Stimulated activated naive CD8-positive, alpha-beta T cell treated with anti-CD3 and anti-CD28 coated beads, Interleukin-15, amount 100 ng/mL, for 72 hours (primary cell): ENCODE results near the gene ERFL.
"Not testable (repeated sequence)": the region's sequence is repeated elsewhere in the genome, so short reads cannot be mapped to it uniquely, and the experiment has no call there.

Experiments used
- ATAC-seq: fragments of 150-1000 bp; cut with Tn5 transposase; 2 replicates; pipeline ENCODE4 v1.10.0; 2021; ENCODE audit warnings: mild to moderate bottlenecking, moderate library complexity
- DNase-seq, 2 donors: peaks; one replicate each; pipeline ENCODE4 v3.0.0; 2021 to 2022
- H3K27ac Mint-ChIP-seq, 2 donors: one replicate each; pipeline ENCODE4 v1.8.0; 2022; ENCODE audit warnings: mild to moderate bottlenecking in 2 of 2, mixed read lengths in 2 of 2, moderate library complexity in 2 of 2
- H3K27me3 Mint-ChIP-seq: one replicate; pipeline ENCODE4 v1.8.0; 2022; ENCODE audit warnings: mixed read lengths
- H3K4me1 Mint-ChIP-seq: one replicate; pipeline ENCODE4 v1.8.0; 2022; ENCODE audit warnings: mild to moderate bottlenecking, mixed read lengths
- H3K4me3 Mint-ChIP-seq, 2 donors: one replicate each; pipeline ENCODE4 v1.8.0; 2022; ENCODE audit warnings: mild to moderate bottlenecking in 2 of 2, mixed read lengths in 2 of 2, moderate library complexity in 1 of 2
- H3K9me3 Mint-ChIP-seq, 2 donors: one replicate each; pipeline ENCODE4 v1.8.0; 2022; ENCODE audit warnings: mixed read lengths in 2 of 2

Gene ERFL

DNA sequence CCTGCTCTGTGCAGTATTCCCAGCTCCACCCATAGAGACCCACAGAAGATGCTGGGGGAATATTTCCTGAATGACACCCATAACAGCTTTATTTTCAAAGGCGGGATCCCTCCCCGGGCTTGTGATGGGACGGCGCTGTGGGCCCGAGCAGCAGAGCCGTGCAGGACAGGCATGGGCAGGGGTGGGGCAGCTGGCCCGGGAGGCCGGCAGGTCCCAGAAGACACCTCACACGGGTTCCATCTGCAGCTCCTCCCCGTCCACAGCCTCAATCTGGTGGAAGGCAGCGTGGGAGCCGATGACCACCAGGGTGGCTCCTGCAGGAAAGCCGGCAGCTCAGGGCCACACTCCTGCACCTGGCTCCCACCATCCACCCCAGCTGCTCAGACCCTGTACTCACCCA, 28.4 kb upstream of the ERFL start:
- Mint-ChIP-seq H3K9me3 (no peaks in the 10 kb centered on the region), H3K27ac (no peak overlapping the region), H3K27me3 (no peaks in the 10 kb centered on the region), H3K4me3 (no peak overlapping the region), H3K4me1 (peaks cover 47% of the 10 kb centered on the region)
- DNase-seq (no peak), ATAC-seq (no peak)

DNA sequence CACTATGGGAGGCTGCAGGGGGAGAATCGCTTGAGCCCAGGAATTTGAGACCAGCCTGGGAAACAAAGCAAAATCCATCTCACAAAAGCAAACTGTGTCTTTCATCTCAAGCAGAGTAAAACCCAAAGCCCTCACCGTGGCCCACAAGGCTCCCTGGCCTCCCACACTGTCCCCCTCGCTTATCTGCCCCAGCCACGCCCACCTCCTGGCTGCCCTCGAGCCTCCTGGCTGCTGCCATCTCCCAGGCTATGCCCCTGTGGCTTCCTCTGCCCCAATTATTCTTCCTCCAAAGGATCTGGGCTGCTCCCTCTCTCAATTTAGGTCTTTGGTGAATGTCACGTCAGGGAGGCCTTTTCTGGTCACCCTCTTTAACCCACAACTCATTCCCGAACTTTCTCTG, 27.3 kb upstream of the ERFL start:
- Mint-ChIP-seq H3K27ac (no peak overlapping the region), H3K9me3 (no peaks in the 10 kb centered on the region), H3K4me3 (no peak overlapping the region), H3K4me1 (peaks cover 55% of the 10 kb centered on the region), H3K27me3 (no peaks in the 10 kb centered on the region)
- no peak for ATAC-seq
- DNase-seq: no peak

GRCh38 chr19:41951686-41952172, 23.5 kb upstream of the ERFL start:
- H3K4me1 Mint-ChIP-seq: peaks cover 56% of the 10 kb centered on the region
- DNase-seq (peak; percentile 83 to 87), ATAC-seq (peak; percentile 89)
- H3K27me3 Mint-ChIP-seq: no peaks in the 10 kb centered on the region
- H3K4me3 Mint-ChIP-seq: peak overlapping the region; percentile 70 to 82
- H3K9me3 Mint-ChIP-seq: no peaks in the 10 kb centered on the region
- H3K27ac Mint-ChIP-seq: peak overlapping the region; percentile 90 to 92

DNA sequence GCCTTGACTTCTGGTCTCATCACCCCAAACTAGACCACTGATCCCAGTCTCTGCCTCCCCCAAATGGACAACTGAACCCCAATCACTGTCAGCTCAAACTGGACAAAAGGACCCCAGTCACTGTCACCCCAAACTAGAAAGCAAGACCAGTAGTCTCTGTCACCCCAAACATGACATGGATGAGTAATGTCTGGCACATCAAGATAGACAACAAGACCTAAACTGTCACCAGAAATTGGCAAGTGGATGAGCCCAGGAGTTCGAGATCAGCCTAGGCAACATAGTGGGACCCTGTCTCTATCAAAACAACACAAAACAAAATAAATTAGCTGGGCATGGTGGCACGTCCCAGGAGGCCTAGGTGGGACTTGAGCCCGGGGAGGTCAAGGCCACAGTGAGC, 18.8 kb upstream of the ERFL start:
- no peak for DNase-seq
- Mint-ChIP-seq H3K9me3 (no peaks in the 10 kb centered on the region), H3K4me1 (peaks cover 81% of the 10 kb centered on the region), H3K27ac (peak overlapping the region; percentile 20 to 81), H3K4me3 (peak overlapping the region; percentile 10 to 36), H3K27me3 (peaks cover 11% of the 10 kb centered on the region)
- ATAC-seq: no peak

GRCh38 chr19:41945135-41945766, 17.0 kb upstream of the ERFL start:
- H3K4me3 Mint-ChIP-seq: peak overlapping the region; percentile 69 to 73
- peaks cover 77% of the 10 kb centered on the region for H3K4me1 Mint-ChIP-seq
- no peaks in the 10 kb centered on the region for H3K9me3 Mint-ChIP-seq
- DNase-seq: peak; percentile 89 to 93
- peak overlapping the region; percentile 90 to 98 for H3K27ac Mint-ChIP-seq
- peak; percentile 98 for ATAC-seq
- peaks cover 11% of the 10 kb centered on the region for H3K27me3 Mint-ChIP-seq

- H3K27ac Mint-ChIP-seq: peak overlapping the region; percentile 34 to 69
- no peak for ATAC-seq
- H3K4me1 Mint-ChIP-seq: peaks cover 77% of the 10 kb centered on the region
- peak overlapping the region; percentile 69 to 73 for H3K4me3 Mint-ChIP-seq
- peaks cover 11% of the 10 kb centered on the region for H3K27me3 Mint-ChIP-seq
- DNase-seq: no peak
- no peaks in the 10 kb centered on the region for H3K9me3 Mint-ChIP-seq
These were observed 16.1 kb upstream of the ERFL start for GRCh38 chr19:41944336-41944735.

DNA sequence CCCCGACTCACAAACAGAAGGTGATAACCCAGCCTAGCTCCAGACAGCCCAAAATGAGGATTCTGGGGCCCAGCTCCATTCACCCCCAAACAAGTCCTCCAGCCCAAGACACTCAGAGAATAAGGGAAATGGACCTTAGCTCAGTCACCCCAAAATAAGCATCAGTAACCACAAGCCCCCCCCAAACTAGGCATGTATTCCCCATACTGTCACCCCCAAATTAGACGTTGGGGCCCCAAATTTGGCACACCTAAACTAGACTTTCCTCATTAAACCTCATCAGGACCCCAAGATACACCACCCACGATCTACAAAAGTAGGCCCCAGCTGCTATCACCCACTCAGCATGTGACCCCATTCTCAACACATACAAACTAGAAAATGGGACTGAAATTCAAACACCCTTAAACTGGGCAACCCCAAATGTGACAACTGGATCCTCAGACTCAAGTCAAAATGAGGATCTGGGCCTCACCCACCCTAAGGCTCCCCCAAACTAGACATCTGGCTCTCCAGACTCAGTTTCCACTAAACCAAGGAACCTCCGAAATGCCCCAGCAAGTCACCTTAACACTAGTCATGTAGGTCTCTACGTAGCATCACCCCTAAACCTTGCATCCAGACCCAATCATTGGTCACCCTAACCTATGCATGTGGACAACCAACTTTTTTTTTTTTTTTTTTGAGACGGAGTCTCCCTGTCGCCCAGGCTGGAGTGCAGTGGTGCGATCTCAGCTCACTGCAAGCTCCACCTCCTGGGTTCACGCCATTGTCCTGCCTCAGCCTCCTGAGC, 13.4 kb upstream of the ERFL start:
- no peak for DNase-seq
- Mint-ChIP-seq H3K9me3 (no peaks in the 10 kb centered on the region), H3K4me3 (peak overlapping the region; percentile 83 to 91), H3K4me1 (peaks cover 65% of the 10 kb centered on the region), H3K27me3 (peaks cover 14% of the 10 kb centered on the region), H3K27ac (peak overlapping the region in 1 of 2 donors; percentile 57)
- no peak for ATAC-seq

DNA sequence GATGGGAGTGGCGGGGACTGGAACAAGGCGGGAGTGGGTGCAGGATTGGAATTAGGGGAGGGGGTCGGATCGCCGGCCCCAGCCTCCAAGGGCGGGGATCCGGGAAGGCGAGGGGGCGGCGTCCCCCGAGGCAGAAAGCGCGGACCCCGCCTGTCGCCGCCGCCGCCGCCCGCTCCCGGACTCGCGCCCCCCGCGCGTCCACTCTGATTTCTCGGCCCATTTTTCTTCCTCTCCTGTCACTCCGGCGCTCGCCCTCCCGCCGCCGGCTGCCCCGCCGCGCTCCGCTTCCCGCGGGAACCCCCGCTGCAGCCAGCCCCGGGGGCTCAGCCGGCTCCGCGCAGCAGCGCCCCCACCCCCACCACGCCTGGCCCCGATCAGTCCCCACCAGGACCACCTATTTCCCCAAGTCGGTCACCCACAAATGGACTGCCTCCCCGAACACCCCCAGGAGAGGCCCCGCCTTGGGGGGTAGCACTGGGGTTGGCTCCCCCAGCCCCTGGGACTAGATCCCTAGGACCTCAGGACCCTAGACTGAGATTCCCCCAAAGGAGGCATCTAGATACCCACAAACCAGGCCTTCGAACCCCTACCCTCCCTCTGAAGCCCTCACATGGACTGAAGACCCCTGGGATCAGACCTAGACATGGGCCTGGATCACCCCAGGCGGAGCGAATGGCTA, 12.6 kb upstream of the ERFL start:
- Mint-ChIP-seq H3K4me3 (peak overlapping the region; percentile 91), H3K27ac (peak overlapping the region; percentile 97 to 98), H3K4me1 (peaks cover 63% of the 10 kb centered on the region), H3K9me3 (no peaks in the 10 kb centered on the region), H3K27me3 (peaks cover 19% of the 10 kb centered on the region)
- ATAC-seq (no peak), DNase-seq (no peak)

- H3K9me3 Mint-ChIP-seq: no peaks in the 10 kb centered on the region
- H3K4me1 Mint-ChIP-seq: peaks cover 62% of the 10 kb centered on the region
- H3K27ac Mint-ChIP-seq: peak overlapping the region; percentile 97 to 98
- DNase-seq (peak in 1 of 2 donors; percentile 59), ATAC-seq (peak; percentile 60)
- H3K4me3 Mint-ChIP-seq: peak overlapping the region; percentile 91
- peaks cover 27% of the 10 kb centered on the region for H3K27me3 Mint-ChIP-seq
These were observed 11.8 kb upstream of the ERFL start for GRCh38 chr19:41939861-41940730.

GRCh38 chr19:41939209-41939608, 11.0 kb upstream of the ERFL start:
- not testable (repeated sequence) for H3K4me3 Mint-ChIP-seq, ATAC-seq, H3K9me3 Mint-ChIP-seq, H3K27ac Mint-ChIP-seq, DNase-seq
- Mint-ChIP-seq H3K4me1 (peaks cover 62% of the 10 kb centered on the region), H3K27me3 (peaks cover 29% of the 10 kb centered on the region)

GRCh38 chr19:41937525-41938468, 9.5 kb upstream of the ERFL start:
- DNase-seq: no peak
- peak overlapping the region in 1 of 2 donors; percentile 5 for H3K4me3 Mint-ChIP-seq
- peaks cover 65% of the 10 kb centered on the region for H3K4me1 Mint-ChIP-seq

DNA sequence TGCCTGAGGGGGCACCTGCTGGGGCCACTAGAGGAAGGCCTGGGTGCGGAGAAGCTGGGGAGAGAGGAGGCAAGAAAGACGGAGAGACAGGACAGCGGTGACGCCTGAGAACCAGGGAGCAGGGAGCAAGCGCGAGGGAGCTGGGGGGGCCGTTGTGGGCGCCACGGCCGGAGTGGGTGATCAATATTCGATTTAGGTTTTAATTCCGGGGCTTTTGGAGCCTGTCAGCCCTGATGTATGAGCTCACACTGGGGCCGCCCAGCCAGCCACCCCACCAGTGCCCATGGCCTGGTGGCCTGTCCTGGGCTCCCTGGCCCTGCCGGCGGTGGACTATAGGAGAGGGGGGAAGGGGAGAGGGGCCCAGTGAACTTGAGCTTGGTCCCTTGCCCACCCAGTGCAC, 8.7 kb upstream of the ERFL start:
- Mint-ChIP-seq H3K4me3 (peak overlapping the region in 1 of 2 donors; percentile 14), H3K9me3 (no peaks in the 10 kb centered on the region), H3K27me3 (peaks cover 18% of the 10 kb centered on the region), H3K27ac (no peak overlapping the region), H3K4me1 (peaks cover 66% of the 10 kb centered on the region)
- no peak for DNase-seq
- ATAC-seq: no peak

More at GRCh38 chr19:41937525-41938468, 9.5 kb upstream of the ERFL start:
- Mint-ChIP-seq H3K9me3 (no peaks in the 10 kb centered on the region), H3K27ac (peak overlapping the region in 1 of 2 donors; percentile 14), H3K27me3 (peaks cover 22% of the 10 kb centered on the region)
- ATAC-seq: no peak

GRCh38 chr19:41936416-41936850, 8.2 kb upstream of the ERFL start:
- H3K4me3 Mint-ChIP-seq: peak overlapping the region; percentile 1 to 14

More at GRCh38 chr19:41936416-41936850, 8.2 kb upstream of the ERFL start:
- H3K9me3 Mint-ChIP-seq: no peaks in the 10 kb centered on the region
- H3K27me3 Mint-ChIP-seq: peaks cover 18% of the 10 kb centered on the region
- H3K4me1 Mint-ChIP-seq: peaks cover 62% of the 10 kb centered on the region
- ATAC-seq (peak; percentile 45), DNase-seq (no peak)
- no peak overlapping the region for H3K27ac Mint-ChIP-seq
